ENCODE measurements around the gene MAPT.

GRCh38 chr17:45851464-45851863 is 42.9 kb upstream of the MAPT start:
- TF ChIP-seq CTCF (IDR thresholded peaks at IDR 0.05), result no peak
- TF ChIP-seq POLR2A (IDR thresholded peaks at IDR 0.05), result no peak
